Cardiac ventricle fibroblast (primary cell): ENCODE results near the gene ISCA1. TPM values are rescaled to one million over a fixed set of nuclear protein-coding genes. Genes with fewer than 3 reads are reported as not detected.

Experiments
- total RNA-seq: library from RNA; depleted of rRNA; stranded (reverse); fragments of >200 nt; gene quantifications from 2 replicates; pipeline ENCODE4 v1.2.3, GENCODE V29; 2015

Gene ISCA1
- total RNA-seq: 35.9 and 43.2 TPM in 2 replicates

DNA sequence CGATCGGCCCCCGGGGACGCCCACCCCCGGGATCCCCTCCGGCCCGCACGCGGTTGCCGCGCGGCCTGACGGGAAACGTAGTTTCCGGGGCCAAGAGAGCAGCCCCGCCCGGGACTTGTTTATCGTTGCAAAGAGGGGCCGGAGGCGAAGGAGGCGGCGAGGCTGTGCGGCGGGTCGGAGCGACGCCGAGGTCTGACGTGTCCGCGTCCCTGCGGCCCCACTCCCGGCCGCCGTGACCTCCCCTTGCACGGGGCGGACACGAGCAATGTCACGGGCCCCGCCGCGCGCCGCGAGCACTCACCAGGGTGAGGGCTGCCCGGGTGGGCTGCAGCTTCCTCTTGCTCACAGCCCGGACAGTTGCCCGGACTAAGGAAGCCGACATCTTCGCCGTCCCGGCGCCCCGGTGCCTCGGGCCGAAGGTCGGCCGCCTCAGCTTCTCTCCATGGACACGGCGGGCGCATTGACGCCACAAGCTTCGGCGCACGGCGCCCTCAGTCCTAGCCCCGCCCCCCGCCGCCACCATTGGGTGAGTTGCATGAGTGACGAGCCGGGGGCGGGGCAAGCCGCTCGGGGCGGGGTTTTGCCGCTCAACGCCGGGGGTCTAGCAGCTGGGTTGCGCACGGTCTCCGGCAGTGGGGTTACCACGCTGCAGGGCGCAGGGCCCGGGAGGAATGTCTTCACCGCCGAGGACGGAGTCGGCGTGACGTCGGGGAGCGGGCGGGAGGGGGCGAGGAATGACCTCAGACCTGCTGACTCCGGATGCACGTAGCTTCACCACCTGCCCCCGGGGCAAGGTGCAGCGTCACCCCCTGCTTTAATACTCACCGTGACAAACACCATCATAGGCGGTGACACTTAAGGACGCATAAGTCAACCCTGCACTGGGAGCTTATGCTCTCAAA, at the start of gene ISCA1:
ISCA1 (minus strand) TSS at position 462 of the 902 bp plus-strand sequence; CDS start at position 382, 80 bp downstream.

GRCh38 chr9:86259557-86259956, 22.8 kb downstream of the ISCA1 start, which contains the start of gene C9orf153:
Gene C9orf153, minus strand, starts transcription at chr9:86259657. Its CDS starts 30,054 bp downstream, at chr9:86229603.

Other genes with a start within 250 kb of the ISCA1 start
- 60.8 and 68.9 TPM in 2 replicates for gene GOLM1, start 183.0 kb downstream of the ISCA1 start, total RNA-seq
- 0.39 TPM in 1 of 2 replicates, not detected in the other for gene C9orf153, start 22.9 kb downstream of the ISCA1 start, total RNA-seq
- gene TUT7, start 71.9 kb upstream of the ISCA1 start, total RNA-seq: 32.0 and 35.5 TPM in 2 replicates